Prostate gland (tissue), 2 donors: ENCODE results near the gene UBFD1. TPM values are rescaled to one million over a fixed set of nuclear protein-coding genes. Genes with fewer than 3 reads are reported as not detected.

ENCODE experiments used
- DNase-seq: peaks from one replicate; pipeline ENCODE4 v3.0.0-alpha.2; 2019; ENCODE audit warnings: low spot score
- H3K27ac ChIP-seq, 2 donors: fragments of 200-600 bp; sonication (generic); 2 replicates each; pipeline ENCODE4 v1.5.1; 2017 to 2019
- H3K27me3 ChIP-seq: fragments of 200-600 bp; sonication (generic); replicated peaks from 2 replicates; pipeline ENCODE4 v1.5.1; 2019; ENCODE audit not compliant: insufficient read depth
- H3K36me3 ChIP-seq, 2 donors: fragments of 200-600 bp; sonication (generic); 1 replicate in 1 of 2; 2 replicates in 1 of 2; pipeline versions ENCODE4 v1.5.1 to v1.8.1; 2017 to 2019
- H3K4me1 ChIP-seq: fragments of 200-600 bp; sonication (generic); replicated peaks from 2 replicates; pipeline ENCODE4 v1.5.1; 2019
- H3K4me3 ChIP-seq, 2 donors: fragments of 200-600 bp; sonication (generic); 2 replicates each; pipeline ENCODE4 v1.5.1; 2017 to 2019
- H3K9me3 ChIP-seq: fragments of 200-600 bp; sonication (generic); 2 replicates; pipeline ENCODE4 v1.5.1; 2017
- CTCF ChIP-seq, 4 experiments: fragments of 200-600 bp in 2 of 4; fragments of 450-650 bp in 2 of 4; sonication (generic) in 2 of 4; IDR thresholded peaks; 1 replicate in 3 of 4; 2 replicates in 1 of 4; pipeline ENCODE4 v1.5.1; 2016 to 2019; ENCODE audit warnings: antibody characterized with exemption in 4 of 4, mild to moderate bottlenecking in 2 of 4, moderate library complexity in 2 of 4
- POLR2A ChIP-seq: fragments of 450-650 bp; IDR thresholded peaks from one replicate; pipeline ENCODE4 v1.6.1; 2016; ENCODE audit warnings: antibody characterized with exemption, mild to moderate bottlenecking
- POLR2AphosphoS5 ChIP-seq: sonication (generic); formaldehyde crosslinking; IDR thresholded peaks from one replicate; pipeline ENCODE4 v1.6.1; 2017; ENCODE audit warnings: antibody characterized with exemption
- WGBS: methylation state at CpG from one replicate; pipeline ENCODE4 v1.1.5; 2018; 5-methylcytosine and 5-hydroxymethylcytosine counted together
- intact Hi-C: fragments of 100-400 bp; cut with DNase I; formaldehyde crosslinking; loops from one replicate; pipeline ENCODE4 v1.14.2; 2022
- total RNA-seq, 2 donors: library from RNA; depleted of rRNA; stranded (reverse); fragments of >200 nt; gene quantifications; one replicate each; pipeline ENCODE4 v1.1.0, GENCODE V29; 2016

UBFD1 gene
- total RNA-seq, 2 donors from 2014 or later = 92.2 to 218 TPM

GRCh38 chr16:23527961-23528643 is 29.4 kb upstream of the UBFD1 start:
- Histone ChIP-seq H3K4me1 (no peaks in the 10 kb centered on the region), H3K27ac (no peak overlapping the region), H3K36me3 (peaks cover 6 to 20% of the 10 kb centered on the region in 2 donors), H3K9me3 (no peaks in the 10 kb centered on the region), H3K4me3 (no peak overlapping the region), H3K27me3 (no peaks in the 10 kb centered on the region)
- TF ChIP-seq CTCF (IDR thresholded peaks at IDR 0.05) (no peak), POLR2AphosphoS5 (no peak), POLR2A (no peak)
- 77% methylated on average over 11 of the region's 11 CpGs for WGBS
- intact Hi-C loops = no loop called here
- no peak for DNase-seq

DNA sequence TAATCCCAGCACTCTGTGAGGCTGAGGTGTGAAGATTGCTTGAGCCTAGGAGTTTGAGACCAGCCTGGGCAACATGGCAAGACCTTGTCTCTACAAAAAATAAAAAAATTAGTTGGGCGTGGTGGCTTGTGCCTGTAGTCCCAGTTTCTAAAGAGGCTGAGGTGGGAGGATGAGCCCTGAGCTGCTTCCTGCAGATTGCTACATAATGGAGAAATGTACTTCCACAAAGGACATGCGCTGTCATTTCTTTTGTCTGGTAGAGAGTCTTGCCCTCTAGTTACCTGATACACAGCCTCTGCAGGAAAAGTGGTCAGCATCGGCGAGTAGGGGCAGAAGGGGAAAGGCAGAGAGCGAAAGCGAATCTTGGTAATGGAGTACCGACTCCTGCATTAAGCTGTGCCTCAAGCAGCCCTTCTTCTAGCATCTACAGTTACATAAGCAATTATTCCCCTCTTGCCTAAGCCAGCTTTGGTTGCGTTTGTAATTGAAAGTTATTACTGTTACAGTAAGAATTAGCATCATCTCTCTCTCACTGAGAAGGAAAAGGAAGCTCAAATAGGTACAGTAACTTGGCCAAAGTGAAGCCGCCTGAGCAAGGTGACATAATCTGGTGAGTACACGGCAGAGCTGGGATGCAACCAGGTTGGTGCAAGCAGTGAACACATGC is 28.8 kb upstream of the UBFD1 start:
- Histone ChIP-seq H3K27ac (no peak overlapping the region), H3K4me3 (no peak overlapping the region), H3K36me3 (peaks cover 3 to 15% of the 10 kb centered on the region in 2 donors), H3K27me3 (no peaks in the 10 kb centered on the region), H3K9me3 (no peaks in the 10 kb centered on the region), H3K4me1 (no peaks in the 10 kb centered on the region)
- TF ChIP-seq POLR2AphosphoS5 = no peak
- TF ChIP-seq CTCF (IDR thresholded peaks at IDR 0.05) = no peak
- no peak for TF ChIP-seq POLR2A
- 91% methylated on average over 10 of the region's 10 CpGs for WGBS
- intact Hi-C loops = no loop called here
- no peak for DNase-seq

- Histone ChIP-seq H3K4me1 (no peaks in the 10 kb centered on the region), H3K27ac (no peak overlapping the region), H3K27me3 (no peaks in the 10 kb centered on the region), H3K36me3 (peaks cover 3 to 18% of the 10 kb centered on the region in 2 donors), H3K4me3 (no peak overlapping the region), H3K9me3 (no peaks in the 10 kb centered on the region)
- TF ChIP-seq POLR2A (no peak), CTCF (IDR thresholded peaks at IDR 0.05) (no peak)
- intact Hi-C loops = no loop called here
- no peak for DNase-seq
- 94% methylated on average over 5 of the region's 5 CpGs for WGBS
Observed at GRCh38 chr16:23530062-23530461, 27.5 kb upstream of the UBFD1 start.

DNA sequence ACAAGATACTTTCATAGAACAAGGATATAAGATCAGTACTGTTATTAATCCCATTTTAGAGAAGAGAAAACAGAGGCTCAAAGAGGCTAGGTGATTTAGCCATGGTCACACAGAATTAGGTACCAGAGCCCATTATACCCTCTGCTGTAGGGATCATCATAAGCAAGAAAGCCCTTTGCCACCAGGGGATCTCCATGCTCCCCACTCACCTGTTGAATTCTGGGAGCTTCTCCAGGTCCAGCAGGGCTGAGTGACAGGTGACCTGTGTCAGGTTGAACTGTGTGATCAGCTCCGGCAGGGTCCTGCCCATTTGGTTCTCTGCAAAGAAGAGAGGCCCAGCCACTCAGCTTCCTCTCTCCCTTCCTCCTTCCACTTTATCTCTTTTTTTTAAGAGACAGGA is 25.1 kb upstream of the UBFD1 start:
- Histone ChIP-seq H3K27ac (no peak overlapping the region), H3K27me3 (no peaks in the 10 kb centered on the region), H3K4me3 (no peak overlapping the region), H3K4me1 (no peaks in the 10 kb centered on the region), H3K36me3 (peaks cover 3 to 18% of the 10 kb centered on the region in 2 donors), H3K9me3 (no peaks in the 10 kb centered on the region)
- DNase-seq = no peak
- intact Hi-C loops = no loop called here
- TF ChIP-seq CTCF (IDR thresholded peaks at IDR 0.05) (no peak), POLR2AphosphoS5 (no peak), POLR2A (no peak)
- 91% methylated on average over 1 of the region's 1 CpG for WGBS
